ENCODE data around the gene TGFBRAP1. TPM values are rescaled to one million over a fixed set of nuclear protein-coding genes. Genes with fewer than 3 reads are reported as not detected.
A peak's percentile ranks its signal among the peaks of the same experiment; 100 is the strongest.

TGFBRAP1 gene
- total RNA-seq, 4 donors from 2014 or later = 28.3 to 31.5 (median 29.7) TPM

DNA sequence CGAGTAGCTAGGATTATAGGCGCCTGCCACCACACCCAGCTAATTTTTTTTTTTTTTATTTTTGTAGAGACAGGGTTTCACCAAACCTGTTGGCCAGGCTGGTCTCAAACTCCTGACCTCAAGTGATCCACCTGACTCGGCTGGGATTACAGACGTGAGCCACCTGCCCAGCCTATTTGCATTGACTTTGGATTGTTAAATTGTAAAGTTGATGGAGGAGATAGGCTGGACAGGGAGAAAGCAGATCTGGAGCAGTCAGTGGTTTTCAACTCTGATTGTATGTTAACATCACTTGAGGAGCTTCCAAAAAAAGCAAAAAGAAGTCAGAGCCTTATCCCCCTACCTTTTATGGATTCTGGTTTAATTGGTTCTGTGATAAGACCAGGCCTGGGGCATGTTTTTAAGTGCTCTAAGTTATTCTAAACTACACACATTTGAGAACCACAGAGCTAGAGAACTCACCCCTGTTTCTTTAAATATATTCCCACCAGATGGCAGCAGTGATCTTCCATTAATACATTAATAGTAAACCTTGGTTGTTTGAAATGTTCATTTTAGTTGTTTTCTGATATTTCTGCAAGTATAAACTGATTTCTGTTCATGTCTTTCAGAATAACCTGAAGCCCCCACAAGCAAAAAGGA, 15.3 kb upstream of the TGFBRAP1 start:
- no peak for TF ChIP-seq POLR2AphosphoS5 (IDR thresholded peaks at IDR 0.05)
- TF ChIP-seq CTCF (IDR thresholded peaks at IDR 0.05) = peak in 3 of 4 experiments; percentile 21 to 41 (median 33)
- no peak for TF ChIP-seq EP300 (IDR thresholded peaks at IDR 0.05)
- no peak for TF ChIP-seq POLR2A (IDR thresholded peaks at IDR 0.05)
- Histone ChIP-seq H3K9me3 (no peaks in the 10 kb centered on the region), H3K27me3 (no peaks in the 10 kb centered on the region), H3K4me1 (peaks cover 0 to 5% (median 0%) of the 10 kb centered on the region in 3 donors), H3K36me3 (peaks cover 16 to 100% of the 10 kb centered on the region in 2 donors), H3K27ac (no peak overlapping the region), H3K4me3 (no peak overlapping the region)
- WGBS, 2 donors (ENCODE audit: low coverage in 1 of 2) = 62% methylated on average over 4 of the region's 4 CpGs; no CpG with 5 or more reads in 1 of the 2 donors
- no peak for ATAC-seq

GRCh38 chr2:105339414-105339813, 9.9 kb upstream of the TGFBRAP1 start:
- no peak for ATAC-seq
- H3K4me3 ChIP-seq = no peak overlapping the region
- H3K36me3 ChIP-seq = peaks cover 3 to 46% of the 10 kb centered on the region in 2 donors
- H3K9me3 ChIP-seq = no peaks in the 10 kb centered on the region
- WGBS, 2 donors (ENCODE audit: low coverage in 1 of 2) = 80% methylated on average over 4 of the region's 4 CpGs
- H3K4me1 ChIP-seq = peaks cover 6 to 34% (median 15%) of the 10 kb centered on the region in 3 donors
- no peak overlapping the region for H3K27ac ChIP-seq
- TF ChIP-seq EP300 (IDR thresholded peaks at IDR 0.05) = no peak
- no peak for TF ChIP-seq POLR2AphosphoS5 (IDR thresholded peaks at IDR 0.05)
- TF ChIP-seq POLR2A (IDR thresholded peaks at IDR 0.05) = no peak
- TF ChIP-seq CTCF (IDR thresholded peaks at IDR 0.05) = no peak
- H3K27me3 ChIP-seq = no peaks in the 10 kb centered on the region

GRCh38 chr2:105338020-105338385, 8.5 kb upstream of the TGFBRAP1 start:
- TF ChIP-seq POLR2A (IDR thresholded peaks at IDR 0.05) (no peak), EP300 (IDR thresholded peaks at IDR 0.05) (no peak), CTCF (IDR thresholded peaks at IDR 0.05) (no peak), POLR2AphosphoS5 (IDR thresholded peaks at IDR 0.05) (no peak)
- Histone ChIP-seq H3K27ac (peak overlapping the region; percentile 85 to 95 (median 92)), H3K9me3 (no peaks in the 10 kb centered on the region), H3K4me3 (peak overlapping the region; percentile 69 to 77), H3K27me3 (no peaks in the 10 kb centered on the region), H3K36me3 (peaks cover 0 to 32% of the 10 kb centered on the region in 2 donors), H3K4me1 (peaks cover 6 to 34% (median 15%) of the 10 kb centered on the region in 3 donors)
- WGBS, 2 donors (ENCODE audit: low coverage in 1 of 2) = 1 to 13% methylated on average over 4 to 5 of the region's 5 CpGs
- no peak for ATAC-seq

DNA sequence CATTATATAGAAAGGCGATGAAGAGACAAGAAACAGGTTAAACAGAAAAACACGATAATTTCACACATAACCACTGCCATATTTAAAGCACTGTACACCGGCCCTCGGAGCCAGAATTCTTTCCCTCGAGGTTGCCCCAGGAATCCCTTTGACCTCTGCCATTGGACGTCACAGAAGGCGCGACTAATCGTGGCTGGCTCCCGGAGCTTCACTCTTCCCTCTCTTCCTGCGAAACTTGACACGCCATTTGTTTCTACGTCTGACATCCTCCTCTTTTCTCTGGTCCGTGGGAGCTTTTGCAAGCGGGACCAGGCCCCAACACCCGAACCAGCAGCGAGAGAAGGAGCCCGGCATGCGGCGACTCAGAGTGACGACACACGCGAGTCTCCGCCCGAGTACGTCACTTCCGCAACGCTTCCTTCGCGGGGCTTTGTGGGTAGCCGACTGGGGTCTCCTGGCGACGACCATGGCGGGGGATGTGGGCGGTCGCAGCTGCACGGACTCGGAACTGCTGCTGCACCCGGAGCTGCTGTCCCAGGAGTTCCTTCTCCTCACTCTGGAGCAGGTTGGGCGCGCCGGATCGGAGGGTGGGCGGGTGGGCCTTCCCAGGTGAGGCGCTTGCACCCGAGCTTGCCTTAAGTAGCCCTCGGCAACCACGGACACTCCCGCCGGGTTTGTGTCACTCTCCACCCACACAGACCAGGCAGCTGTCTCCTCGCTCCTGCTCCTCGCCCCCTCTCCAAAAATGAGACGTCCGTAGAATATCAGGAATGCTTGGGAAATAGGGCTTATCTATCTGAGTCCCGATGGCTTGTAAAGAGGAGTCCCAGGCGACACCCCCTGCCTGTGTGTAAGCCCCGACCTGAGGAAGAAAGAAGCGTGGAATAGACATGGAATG, 7.8 kb upstream of the TGFBRAP1 start, which contains the start of gene C2orf49:
C2orf49 (plus strand) TSS at position 419 of the 898 bp plus-strand sequence; CDS start at position 467, 48 bp downstream.
- ATAC-seq = peak; percentile 97
- 0% methylated on average over 15 to 34 of the region's 58 CpGs for WGBS, 2 donors (ENCODE audit: low coverage in 1 of 2)
- Histone ChIP-seq H3K27ac (peak within 1 kb of the TSS; percentile 85 to 95 (median 92)), H3K27me3 (no peaks in the 10 kb centered on the region), H3K36me3 (peaks cover 0 to 26% of the 10 kb centered on the region in 2 donors), H3K9me3 (no peaks in the 10 kb centered on the region), H3K4me1 (peaks cover 6 to 34% (median 15%) of the 10 kb centered on the region in 3 donors), H3K4me3 (peak within 1 kb of the TSS; percentile 69 to 77)
- no peak for TF ChIP-seq POLR2AphosphoS5 (IDR thresholded peaks at IDR 0.05)
- TF ChIP-seq CTCF (IDR thresholded peaks at IDR 0.05) = no peak
- no peak for TF ChIP-seq EP300 (IDR thresholded peaks at IDR 0.05)
- TF ChIP-seq POLR2A (IDR thresholded peaks at IDR 0.05) = peak in 1 of 2 donors; percentile 16

All from gastroesophageal sphincter (tissue), 4 donors.